ENCODE data around the gene LZTR1.

DNA sequence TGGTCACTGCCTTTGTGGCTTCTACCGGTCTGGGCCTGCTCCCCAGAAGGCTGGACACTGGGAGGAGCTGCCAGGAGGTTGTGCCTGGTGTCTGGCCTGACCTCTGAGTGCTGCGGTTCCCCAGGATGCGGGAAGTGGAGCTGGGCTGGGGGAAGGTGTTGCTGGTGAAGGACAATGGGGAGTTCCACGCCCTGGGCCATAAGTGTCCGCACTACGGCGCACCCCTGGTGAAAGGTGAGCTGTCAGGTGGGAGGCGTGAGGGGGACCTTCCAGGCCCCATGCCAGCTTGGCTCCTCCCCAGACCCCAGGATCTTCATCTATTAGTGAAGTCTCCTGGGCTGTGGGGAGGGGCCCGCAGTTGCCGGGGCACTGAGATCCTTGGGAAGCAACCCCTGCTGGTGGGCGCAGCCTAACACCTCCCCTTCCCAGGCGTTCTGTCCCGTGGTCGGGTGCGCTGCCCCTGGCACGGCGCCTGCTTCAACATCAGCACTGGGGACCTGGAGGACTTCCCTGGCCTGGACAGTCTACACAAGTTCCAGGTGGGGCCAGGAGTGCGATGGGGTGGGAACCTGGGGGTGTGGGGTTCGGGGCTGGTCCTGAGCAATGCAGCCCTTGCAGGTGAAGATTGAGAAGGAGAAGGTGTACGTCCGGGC, 8.3 kb upstream of the LZTR1 start:
- TF ChIP-seq, protein P1, sequence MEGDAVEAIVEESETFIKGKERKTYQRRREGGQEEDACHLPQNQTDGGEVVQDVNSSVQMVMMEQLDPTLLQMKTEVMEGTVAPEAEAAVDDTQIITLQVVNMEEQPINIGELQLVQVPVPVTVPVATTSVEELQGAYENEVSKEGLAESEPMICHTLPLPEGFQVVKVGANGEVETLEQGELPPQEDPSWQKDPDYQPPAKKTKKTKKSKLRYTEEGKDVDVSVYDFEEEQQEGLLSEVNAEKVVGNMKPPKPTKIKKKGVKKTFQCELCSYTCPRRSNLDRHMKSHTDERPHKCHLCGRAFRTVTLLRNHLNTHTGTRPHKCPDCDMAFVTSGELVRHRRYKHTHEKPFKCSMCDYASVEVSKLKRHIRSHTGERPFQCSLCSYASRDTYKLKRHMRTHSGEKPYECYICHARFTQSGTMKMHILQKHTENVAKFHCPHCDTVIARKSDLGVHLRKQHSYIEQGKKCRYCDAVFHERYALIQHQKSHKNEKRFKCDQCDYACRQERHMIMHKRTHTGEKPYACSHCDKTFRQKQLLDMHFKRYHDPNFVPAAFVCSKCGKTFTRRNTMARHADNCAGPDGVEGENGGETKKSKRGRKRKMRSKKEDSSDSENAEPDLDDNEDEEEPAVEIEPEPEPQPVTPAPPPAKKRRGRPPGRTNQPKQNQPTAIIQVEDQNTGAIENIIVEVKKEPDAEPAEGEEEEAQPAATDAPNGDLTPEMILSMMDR (conservative IDR thresholded peaks at IDR 0.05): no peak
- no peak for TF ChIP-seq EZH2 (IDR thresholded peaks at IDR 0.05; ENCODE audit: low read depth)

Measured in PC-9 (cell line).